Bronchial epithelial cell (primary cell): ENCODE data around the gene FHL3. TPM values are rescaled to one million over a fixed set of nuclear protein-coding genes. Genes with fewer than 3 reads are reported as not detected.

Experiments used
- DNase-seq: peaks from one replicate; pipeline ENCODE4 v3.0.0-alpha.2; 2010; ENCODE audit warnings: low read depth
- FAIRE-seq: peaks from 2 replicates; lab custom pipeline; 2011; peaks lifted over from hg19 to GRCh38; lab: Jason Lieb, UNC
- H3K27me3 ChIP-seq: 2 replicates; pipeline ENCODE4 v1.5.1; 2011; ENCODE audit warnings: low read length; ENCODE audit not compliant: control insufficient read depth, insufficient read depth
- H3K36me3 ChIP-seq: 2 replicates; pipeline ENCODE4 v1.5.1; 2011; ENCODE audit warnings: low read length; ENCODE audit not compliant: control insufficient read depth, insufficient read depth
- H3K4me3 ChIP-seq: 2 replicates; pipeline ENCODE4 v1.5.1; 2011; ENCODE audit warnings: mild to moderate bottlenecking, low read depth, low read length, control low read depth
- CTCF ChIP-seq: IDR thresholded peaks from 2 replicates; pipeline ENCODE4 v1.5.1; 2011; ENCODE audit warnings: mild to moderate bottlenecking, moderate library complexity, low read length, control low read depth, inconsistent platforms; ENCODE audit not compliant: insufficient read depth, severe bottlenecking
- total RNA-seq: library from RNA; depleted of rRNA; stranded (reverse); fragments of >200 nt; gene quantifications from 2 replicates; pipeline ENCODE4 v1.2.1, GENCODE V29; 2014

Gene FHL3
- total RNA-seq, 1 donor from 2014 or later, result 2.6 TPM

- no peak overlapping the region for H3K4me3 ChIP-seq
- DNase-seq (peak; percentile 10), FAIRE-seq (no peak)
- no peak for TF ChIP-seq CTCF
- no peaks in the 10 kb centered on the region for H3K36me3 ChIP-seq
- no peaks in the 10 kb centered on the region for H3K27me3 ChIP-seq
Measured at GRCh38 chr1:37951041-37951782, 54.1 kb downstream of the FHL3 start.

- TF ChIP-seq CTCF, result no peak
- Histone ChIP-seq H3K36me3 (no peaks in the 10 kb centered on the region), H3K27me3 (no peaks in the 10 kb centered on the region), H3K4me3 (no peak overlapping the region)
- FAIRE-seq (no peak), DNase-seq (no peak)
Measured at GRCh38 chr1:37949524-37950152, 55.7 kb downstream of the FHL3 start.

GRCh38 chr1:37948841-37949240 is 56.5 kb downstream of the FHL3 start:
- no peak for TF ChIP-seq CTCF
- Histone ChIP-seq H3K4me3 (no peak overlapping the region), H3K36me3 (no peaks in the 10 kb centered on the region), H3K27me3 (no peaks in the 10 kb centered on the region)
- FAIRE-seq (no peak), DNase-seq (no peak)

GRCh38 chr1:37948166-37948565 is 57.1 kb downstream of the FHL3 start:
- Histone ChIP-seq H3K36me3 (no peaks in the 10 kb centered on the region), H3K27me3 (no peaks in the 10 kb centered on the region), H3K4me3 (no peak overlapping the region)
- FAIRE-seq (no peak), DNase-seq (no peak)
- TF ChIP-seq CTCF, result no peak

- TF ChIP-seq CTCF, result no peak
- Histone ChIP-seq H3K27me3 (no peaks in the 10 kb centered on the region), H3K36me3 (no peaks in the 10 kb centered on the region), H3K4me3 (no peak overlapping the region)
- DNase-seq (no peak), FAIRE-seq (no peak)
Measured at GRCh38 chr1:37947364-37947763, 58.0 kb downstream of the FHL3 start.

Other genes with a start within 250 kb of the FHL3 start
- gene EPHA10, start 240.4 kb downstream of the FHL3 start, total RNA-seq, result 0.13 and 0.26 TPM in 2 replicates
- 0.26 TPM in 2 replicates for gene MANEAL, start 211.7 kb downstream of the FHL3 start, total RNA-seq
- gene C1orf122, start 197.7 kb downstream of the FHL3 start, total RNA-seq, result 18.8 and 26.1 TPM in 2 replicates
- 25.6 and 47.9 TPM in 2 replicates for gene YRDC, start 197.3 kb downstream of the FHL3 start, total RNA-seq
- 3.7 and 5.6 TPM in 2 replicates for gene MTF1, start 145.9 kb downstream of the FHL3 start, total RNA-seq
- gene INPP5B, start 58.5 kb downstream of the FHL3 start, total RNA-seq, result 5.6 and 8.4 TPM in 2 replicates
- 83.2 and 90.6 TPM in 2 replicates for gene SF3A3, start 15.5 kb downstream of the FHL3 start, total RNA-seq
- 20.5 and 20.9 TPM in 2 replicates for gene UTP11, start 7.2 kb upstream of the FHL3 start, total RNA-seq
- under 0.01 and 0.13 TPM in 2 replicates for gene POU3F1, start 41.3 kb upstream of the FHL3 start, total RNA-seq